HG02798 (cell line): ENCODE data around the gene TGIF1.
A peak's percentile ranks its signal among the peaks of the same experiment; 100 is the strongest.
"Not testable (repeated sequence)": the region's sequence is repeated elsewhere in the genome, so short reads cannot be mapped to it uniquely, and the experiment has no call there.

Experiments used
- ATAC-seq: cut with Tn5 transposase; IDR thresholded peaks from one replicate; pipeline ENCODE4 v1.9.1; 2021; ENCODE audit warnings: mild to moderate bottlenecking; ENCODE audit not compliant: unreplicated experiment, poor library complexity

The TGIF1 gene

GRCh38 chr18:3454365-3455089 lies 4.6 kb downstream of the TGIF1 start:
- ATAC-seq = no peak

GRCh38 chr18:3455090-3455635 lies 5.2 kb downstream of the TGIF1 start:
- ATAC-seq = no peak

GRCh38 chr18:3455907-3456685 lies 6.1 kb downstream of the TGIF1 start:
- ATAC-seq = no peak

- ATAC-seq = no peak
Observed at GRCh38 chr18:3456686-3457069, 6.7 kb downstream of the TGIF1 start.

GRCh38 chr18:3457261-3457724 lies 7.3 kb downstream of the TGIF1 start:
- ATAC-seq = no peak

GRCh38 chr18:3458378-3458777 lies 8.4 kb downstream of the TGIF1 start:
- ATAC-seq = no peak

- ATAC-seq = peak; percentile 56
Observed at GRCh38 chr18:3458952-3459853, 9.2 kb downstream of the TGIF1 start.

- no peak for ATAC-seq
Observed at GRCh38 chr18:3460823-3461398, 10.9 kb downstream of the TGIF1 start.

GRCh38 chr18:3461704-3462103 lies 11.7 kb downstream of the TGIF1 start:
- no peak for ATAC-seq

GRCh38 chr18:3463051-3463450 lies 13.1 kb downstream of the TGIF1 start:
- no peak for ATAC-seq

GRCh38 chr18:3466045-3466444 lies 16.1 kb downstream of the TGIF1 start:
- ATAC-seq = no peak

GRCh38 chr18:3466872-3467271 lies 16.9 kb downstream of the TGIF1 start:
- ATAC-seq = no peak

GRCh38 chr18:3468066-3468705 lies 18.2 kb downstream of the TGIF1 start:
- no peak for ATAC-seq

GRCh38 chr18:3468833-3469232 lies 18.9 kb downstream of the TGIF1 start:
- ATAC-seq = no peak

- no peak for ATAC-seq
Observed at GRCh38 chr18:3471141-3471648, 21.2 kb downstream of the TGIF1 start.

- not testable (repeated sequence) for ATAC-seq
Observed at GRCh38 chr18:3472121-3472520, 22.1 kb downstream of the TGIF1 start.

GRCh38 chr18:3472681-3473544 lies 22.9 kb downstream of the TGIF1 start:
- ATAC-seq = peak; percentile 65

GRCh38 chr18:3478262-3478978 lies 28.4 kb downstream of the TGIF1 start:
- no peak for ATAC-seq
